K562 (cell line): ENCODE results near the gene EBF4. TPM values are rescaled to one million over a fixed set of nuclear protein-coding genes. Genes with fewer than 3 reads are reported as not detected.

Experiments
- ATAC-seq: fragments of 200-7000 bp; cut with Tn5 transposase; 3 replicates; pipeline ENCODE4 v1.9.1; 2020; ENCODE audit warnings: moderate library complexity
- BruUV-seq: library from RNA; stranded (reverse); fragments of 400-500 nt; replicated peaks from 2 replicates; lab custom pipeline; 2021; lab: Mats Ljungman, UMichigan
- CTCF ChIA-PET: fragments of 300-600 bp; formaldehyde crosslinking; extraction: SDS; loops from one replicate; lab custom pipeline; 2021; ENCODE audit warnings: low intra/inter-chr PET ratio; lab: Yijun Ruan, JAX
- POLR2A ChIA-PET: fragments of 300-600, 350-650 bp; sonication (Branson Sonifier 250); formaldehyde crosslinking; extraction: SDS; loops from one replicate; lab custom pipeline; 2021; ENCODE audit warnings: antibody characterized with exemption, inconsistent platforms; lab: Yijun Ruan, JAX
- DNase-seq, 4 experiments: peaks; one replicate each; pipeline versions ENCODE4 v3.0.0 to v3.0.0-alpha.2; 2011 to 2018; ENCODE audit warnings: low spot score in 3 of 4, mixed read lengths in 3 of 4; ENCODE audit errors: extremely low read depth in 1 of 4
- FAIRE-seq: peaks from 2 replicates; lab custom pipeline; 2011; peaks lifted over from hg19 to GRCh38; lab: Jason Lieb, UNC
- H2AFZ ChIP-seq: 2 replicates; pipeline ENCODE4 v1.6.0; 2011; ENCODE audit warnings: low read depth, low read length, control low read depth, inconsistent platforms
- H3K27ac ChIP-seq: fragments of 200-600 bp; 3 replicates; pipeline ENCODE4 v1.8.0; 2011; ENCODE audit warnings: low read depth, mild to moderate bottlenecking, control low read depth, inconsistent platforms, low read length, moderate library complexity, mixed read lengths; ENCODE audit errors: extremely low read depth
- H3K27me3 ChIP-seq, 2 experiments: fragments of 300-600 bp in 1 of 2; 2 replicates in 1 of 2; 3 replicates in 1 of 2; pipeline versions ENCODE4 v1.6.0 to v1.8.0; 2011; ENCODE audit warnings: inconsistent platforms in 2 of 2, low read length in 2 of 2, mild to moderate bottlenecking in 1 of 2, mixed read lengths in 1 of 2, moderate library complexity in 1 of 2; ENCODE audit not compliant: control insufficient read depth in 2 of 2, insufficient read depth in 2 of 2
- H3K36me3 ChIP-seq: fragments of 300-600 bp; 3 replicates; pipeline ENCODE4 v1.8.0; 2011; ENCODE audit warnings: mild to moderate bottlenecking, low read length, inconsistent platforms; ENCODE audit not compliant: control insufficient read depth, insufficient read depth
- H3K4me1 ChIP-seq, 2 experiments: fragments of 200-600 bp in 1 of 2; replicated peaks in 1 of 2; 2 replicates in 1 of 2; 3 replicates in 1 of 2; pipeline versions ENCODE4 v1.5.1 to v1.8.0; 2011; ENCODE audit warnings: inconsistent platforms in 2 of 2, low read length in 2 of 2, mild to moderate bottlenecking in 1 of 2, mixed read lengths in 1 of 2, moderate library complexity in 1 of 2; ENCODE audit not compliant: control insufficient read depth in 2 of 2, insufficient read depth in 2 of 2
- H3K4me2 ChIP-seq: 2 replicates; pipeline ENCODE4 v1.6.1; 2011; ENCODE audit warnings: low read length, control low read depth, inconsistent platforms, mixed read lengths; ENCODE audit not compliant: insufficient read depth
- H3K4me3 ChIP-seq: fragments of 200-600 bp; sonication (generic), shearing (Covaris generic); 2 replicates; pipeline ENCODE4 v1.5.1; 2016; ENCODE audit warnings: control low read depth, inconsistent platforms
- H3K79me2 ChIP-seq: fragments of 200-600 bp; 3 replicates; pipeline ENCODE4 v1.8.0; 2011; ENCODE audit warnings: low read length, inconsistent platforms; ENCODE audit not compliant: control insufficient read depth, insufficient read depth
- H3K9ac ChIP-seq, 2 experiments: 2 replicates each; pipeline versions ENCODE4 v1.6.0 to v1.6.1; 2011; ENCODE audit warnings: low read depth in 2 of 2, low read length in 2 of 2, control low read depth in 1 of 2, inconsistent platforms in 1 of 2, mild to moderate bottlenecking in 1 of 2, mixed read lengths in 1 of 2; ENCODE audit not compliant: insufficient read depth in 1 of 2
- H3K9me1 ChIP-seq: one replicate; pipeline ENCODE4 v1.6.0; 2011; ENCODE audit warnings: inconsistent platforms, mild to moderate bottlenecking, low read length, moderate library complexity; ENCODE audit not compliant: control insufficient read depth, insufficient read depth
- H3K9me3 ChIP-seq: replicated peaks from 2 replicates; pipeline ENCODE4 v1.5.1; 2011; ENCODE audit warnings: low read depth, low read length, inconsistent platforms; ENCODE audit not compliant: control insufficient read depth, insufficient read depth
- H4K20me1 ChIP-seq: replicated peaks from 2 replicates; pipeline ENCODE4 v1.6.1; 2011; ENCODE audit warnings: low read length, inconsistent platforms, mixed read lengths; ENCODE audit not compliant: control insufficient read depth, insufficient read depth
- BDP1 ChIP-seq: IDR thresholded peaks from 3 replicates; pipeline ENCODE4 v1.6.1; 2011; ENCODE audit not compliant: insufficient read length, insufficient read depth
- CBFA2T2 ChIP-seq: fragments of 450-650 bp; conservative IDR thresholded peaks from 2 replicates; pipeline ENCODE4 v1.6.1; 2017; ENCODE audit warnings: mild to moderate bottlenecking
- FOXJ2 ChIP-seq: fragments of 200-800 bp; sonication (Bioruptor generic); IDR thresholded peaks from 2 replicates; pipeline ENCODE4 v1.6.1; 2016; ENCODE audit warnings: missing genetic modification characterization, missing compliant biosample characterization
- FOXP1 ChIP-seq: sonication (generic); formaldehyde crosslinking; IDR thresholded peaks from 2 replicates; pipeline ENCODE4 v1.8.0; 2022; ENCODE audit warnings: mild to moderate bottlenecking, missing genetic modification reagents
- FOXP4 ChIP-seq: sonication (generic); formaldehyde crosslinking; IDR thresholded peaks from 2 replicates; pipeline ENCODE4 v1.8.0; 2022; ENCODE audit warnings: mild to moderate bottlenecking, missing genetic modification reagents, borderline replicate concordance
- HNRNPH1 ChIP-seq: fragments of 200-400 bp; formaldehyde crosslinking; optimal IDR thresholded peaks from 2 replicates; pipeline ENCODE3; 2017; ENCODE audit warnings: low read depth, mild to moderate bottlenecking, low read length, moderate library complexity
- MAZ ChIP-seq, 2 experiments: fragments of 450-650 bp in 1 of 2; sonication (generic) in 1 of 2; formaldehyde crosslinking; IDR thresholded peaks in 1 of 2; conservative IDR thresholded peaks in 1 of 2; 2 replicates each; pipeline versions ENCODE4 v1.4.0 to v1.5.0; 2020; ENCODE audit warnings: mild to moderate bottlenecking in 1 of 2, missing genetic modification reagents in 1 of 2
- NR3C1 ChIP-seq: sonication (generic); formaldehyde crosslinking; IDR thresholded peaks from 2 replicates; pipeline ENCODE4 v1.8.1; 2022; ENCODE audit warnings: missing genetic modification reagents
- PRDM10 ChIP-seq: fragments of 450-650 bp; IDR thresholded peaks from 2 replicates; pipeline ENCODE4 v1.6.1; 2018; ENCODE audit not compliant: partially characterized antibody
- SRF ChIP-seq, 2 experiments: fragments of 250-450, 450-650 bp in 1 of 2; sonication (Bioruptor Pico) in 1 of 2; sonication (generic) in 1 of 2; formaldehyde crosslinking; IDR thresholded peaks; 2 replicates each; pipeline versions ENCODE4 v1.5.0 to v1.5.1; 2020 to 2022; ENCODE audit warnings: mild to moderate bottlenecking in 1 of 2, missing genetic modification reagents in 1 of 2
- USF2 ChIP-seq: sonication (generic); formaldehyde crosslinking; IDR thresholded peaks from 2 replicates; pipeline ENCODE4 v1.5.0; 2020; ENCODE audit warnings: missing genetic modification reagents
- ZNF699 ChIP-seq: fragments of 250-450 bp; sonication (Bioruptor Pico); IDR thresholded peaks from 2 replicates; pipeline ENCODE4 v1.8.0; 2021; ENCODE audit warnings: mild to moderate bottlenecking, moderate library complexity; ENCODE audit not compliant: insufficient replicate concordance
- ZNF77 ChIP-seq: fragments of 250-450 bp; sonication (Bioruptor Pico); IDR thresholded peaks from 2 replicates; pipeline ENCODE4 v1.5.0; 2020
- WGBS: fragments of 100-300 bp; shearing (Covaris generic); methylation state at CpG from one replicate; pipeline ENCODE4 v1.1.6; 2016; ENCODE audit warnings: low coverage, mixed read lengths; ENCODE audit not compliant: insufficient coverage; ENCODE audit errors: missing lambda C conversion rate; 5-methylcytosine and 5-hydroxymethylcytosine counted together
- in situ Hi-C: fragments of 300-500 bp; cut with MboI; formaldehyde crosslinking; loops from 4 replicates; pipeline ENCODE4 v1.15.0; 2018; ENCODE audit warnings: inconsistent platforms, mixed read lengths
- intact Hi-C: fragments of 100-400 bp; cut with micrococcal nuclease; formaldehyde crosslinking; loops from 2 replicates; pipeline ENCODE4 v1.14.2; 2022
- polyA plus RNA-seq, 8 experiments: library from polyadenylated mRNA; depleted of rRNA in 4 of 8; stranded (reverse) in 5 of 8; unstranded in 3 of 8; fragments of >200 nt; fragmentation: Nextera tagmentation in 2 of 8; fragmentation: Illumina TruSeq in 1 of 8; extraction: Ambion mirVana in 2 of 8; extraction: Trizol in 1 of 8; gene quantifications; 2 replicates each; pipeline versions ENCODE4 v1.2.1 to v1.2.3, GENCODE V29; 2011 to 2014; ENCODE audit warnings: inconsistent platforms in 1 of 8, missing spikeins in 1 of 8
- total RNA-seq, 7 experiments: library from RNA; depleted of rRNA in 6 of 7; stranded (reverse); fragments of >200 nt in 6 of 7; fragmentation: Illumina TruSeq in 2 of 7; extraction: Trizol in 2 of 7; gene quantifications; 2 replicates each; pipeline versions ENCODE4 v1.2.1 to v1.2.3, GENCODE V29; 2011 to 2021; ENCODE audit warnings: low replicate concordance in 1 of 7

EBF4 gene
- total and polyA plus RNA-seq, 9 of the 15 experiments (the other 6 are each of a cell fraction or from before 2014, with no cell fraction given), result 0.09 TPM; not detected in 8

- no peaks in the 10 kb centered on the region for H3K9me3 ChIP-seq
- WGBS, result under 1% methylated on average over 45 of the region's 56 CpGs
- H3K4me2 ChIP-seq, result peak overlapping the region; percentile 97
- FAIRE-seq, result no peak
- peaks cover 15% of the 10 kb centered on the region for H3K9me1 ChIP-seq
- H3K4me3 ChIP-seq, result peak overlapping the region; percentile 70
- H3K36me3 ChIP-seq, result peaks cover 53% of the 10 kb centered on the region
- peaks cover 19 to 22% of the 10 kb centered on the region in 2 experiments; a peak in 4 of 5 replicates for H3K4me1 ChIP-seq
- peak; percentile 70 for ATAC-seq
- no peaks in the 10 kb centered on the region for H3K27me3 ChIP-seq
- in situ Hi-C loops (no loop called here), intact Hi-C loops (loop anchor here (5.0 kb wide), 2 partner anchors 126 to 186 kb away; no protein-coding TSS in a partner anchor)
- POLR2A ChIA-PET, result interaction anchor here (0.6 to 4.1 kb wide), 19 partner anchors 9 to 499 kb away, joined by 3 to 46 read pairs (median 3); partner anchors contain the start of genes IDH3B and SNRPB
- peaks cover 60% of the 10 kb centered on the region for H3K79me2 ChIP-seq
- CTCF ChIA-PET, result interaction anchor here (1.2 kb wide), 1 partner anchor 100 kb away, joined by 3 read pairs; no protein-coding TSS in a partner anchor
- H3K9ac ChIP-seq, result peak overlapping the region; percentile 94 to 99
- peaks cover 34% of the 10 kb centered on the region for H4K20me1 ChIP-seq
- BruUV-seq, result TSS peak; percentile 42
- 0 out of 2 replicates have a peak overlapping the region, but pooled peaks have one; percentile 45 for H2AFZ ChIP-seq
- DNase-seq, result peak in 2 of 4 experiments; percentile 30 to 52
- peak overlapping the region; percentile 80 for H3K27ac ChIP-seq
- TF ChIP-seq HNRNPH1 (peak; percentile 35), MAZ (CRISPR knock-in tag; conservative IDR thresholded peaks at IDR 0.05 in 1 of 2, IDR thresholded peaks at IDR 0.05 in 1 of 2) (peak in 1 of 2 experiments; percentile 40; a peak in 2 of 4 replicates), USF2 (peak; percentile 75), CBFA2T2 (0 out of 2 replicates have a peak, but pooled peaks have one; percentile 4), NR3C1 (CRISPR knock-in tag) (0 out of 2 replicates have a peak, but pooled peaks have one; percentile 36), BDP1 (no peak), FOXP4 (CRISPR knock-in tag) (no peak), FOXJ2 (tag) (no peak), SRF (CRISPR knock-in tag; IDR thresholded peaks at IDR 0.05) (0 out of 4 replicates have a peak, but pooled peaks of 1 of the 2 experiments have one; percentile 3), PRDM10 (no peak), FOXP1 (CRISPR knock-in tag) (peak; percentile 71; the same call in 1 of the 2 replicates), ZNF77 (no peak), ZNF699 (CRISPR knock-in tag) (no peak)
Measured at GRCh38 chr20:2652724-2653555, 39.6 kb upstream of the EBF4 start.
